ENCODE data around the gene SOBP.

The SOBP gene

GRCh38 chr6:107628878-107629277 lies 139.0 kb downstream of the SOBP start (continued):
- no peak for TF ChIP-seq ZNF565 (CRISPR knock-in tag; conservative IDR thresholded peaks at IDR 0.05; ENCODE audit: low read depth)
- TF ChIP-seq ZNF70 (CRISPR knock-in tag; IDR thresholded peaks at IDR 0.05): no peak
- no peak for TF ChIP-seq RARB (CRISPR knock-in tag; IDR thresholded peaks at IDR 0.05)
- TF ChIP-seq TCF4 (CRISPR knock-in tag; IDR thresholded peaks at IDR 0.05; ENCODE audit: borderline replicate concordance): no peak
- no peak for TF ChIP-seq ESRRG (CRISPR knock-in tag; IDR thresholded peaks at IDR 0.05)
- TF ChIP-seq ISL1 (CRISPR knock-in tag; IDR thresholded peaks at IDR 0.05): no peak
- no peak for TF ChIP-seq ARNTL (CRISPR knock-in tag; IDR thresholded peaks at IDR 0.05; ENCODE audit: borderline replicate concordance, low read depth)

GRCh38 chr6:107629548-107630129 lies 139.7 kb downstream of the SOBP start:
- ATAC-seq: no peak; the same call in 2 of the 3 replicates
- no peak for TF ChIP-seq ARNTL (CRISPR knock-in tag; IDR thresholded peaks at IDR 0.05; ENCODE audit: borderline replicate concordance, low read depth)
- TF ChIP-seq SNAI2 (CRISPR knock-in tag; IDR thresholded peaks at IDR 0.05): no peak
- no peak for TF ChIP-seq CSDC2 (CRISPR knock-in tag; IDR thresholded peaks at IDR 0.05)
- no peak for TF ChIP-seq ZFP30 (CRISPR knock-in tag; IDR thresholded peaks at IDR 0.05)
- TF ChIP-seq ZNF565 (CRISPR knock-in tag; conservative IDR thresholded peaks at IDR 0.05; ENCODE audit: low read depth): no peak
- TF ChIP-seq ISL1 (CRISPR knock-in tag; IDR thresholded peaks at IDR 0.05): 0 out of 2 replicates have a peak, but pooled peaks have one; percentile 6

GRCh38 chr6:107630348-107630977 lies 140.5 kb downstream of the SOBP start:
- TF ChIP-seq ZNF8 (CRISPR knock-in tag; IDR thresholded peaks at IDR 0.05) (no peak), PPARA (CRISPR knock-in tag; IDR thresholded peaks at IDR 0.05; ENCODE audit: borderline replicate concordance) (no peak), OSR1 (CRISPR knock-in tag; IDR thresholded peaks at IDR 0.05) (no peak), ZC3H10 (CRISPR knock-in tag; IDR thresholded peaks at IDR 0.05) (no peak), TCF4 (CRISPR knock-in tag; IDR thresholded peaks at IDR 0.05; ENCODE audit: borderline replicate concordance) (no peak), TOX (CRISPR knock-in tag; IDR thresholded peaks at IDR 0.05; ENCODE audit: borderline replicate concordance) (no peak), CSRNP3 (CRISPR knock-in tag; IDR thresholded peaks at IDR 0.05) (no peak), ISL1 (CRISPR knock-in tag; IDR thresholded peaks at IDR 0.05) (no peak), ZNF70 (CRISPR knock-in tag; IDR thresholded peaks at IDR 0.05) (no peak), CSDC2 (CRISPR knock-in tag; IDR thresholded peaks at IDR 0.05) (no peak), BACH2 (CRISPR knock-in tag; IDR thresholded peaks at IDR 0.05; ENCODE audit: borderline replicate concordance) (no peak), ARNTL (CRISPR knock-in tag; IDR thresholded peaks at IDR 0.05; ENCODE audit: borderline replicate concordance, low read depth) (no peak), ZFP30 (CRISPR knock-in tag; IDR thresholded peaks at IDR 0.05) (no peak), SNAI2 (CRISPR knock-in tag; IDR thresholded peaks at IDR 0.05) (no peak), ZFP3 (CRISPR knock-in tag; IDR thresholded peaks at IDR 0.05) (no peak), TSHZ2 (CRISPR knock-in tag; IDR thresholded peaks at IDR 0.05) (no peak), ESRRG (CRISPR knock-in tag; IDR thresholded peaks at IDR 0.05) (no peak)
- no peak for ATAC-seq

- TF ChIP-seq ZFP30 (CRISPR knock-in tag; IDR thresholded peaks at IDR 0.05) (no peak), ZNF565 (CRISPR knock-in tag; conservative IDR thresholded peaks at IDR 0.05; ENCODE audit: low read depth) (no peak), PPARA (CRISPR knock-in tag; IDR thresholded peaks at IDR 0.05; ENCODE audit: borderline replicate concordance) (no peak)
- ATAC-seq: no peak
Observed at GRCh38 chr6:107632381-107633136, 142.6 kb downstream of the SOBP start.

GRCh38 chr6:107633680-107634323 lies 143.9 kb downstream of the SOBP start:
- ATAC-seq: no peak
- TF ChIP-seq TCF4 (CRISPR knock-in tag; IDR thresholded peaks at IDR 0.05; ENCODE audit: borderline replicate concordance): no peak
- no peak for TF ChIP-seq PPARA (CRISPR knock-in tag; IDR thresholded peaks at IDR 0.05; ENCODE audit: borderline replicate concordance)
- no peak for TF ChIP-seq ZNF565 (CRISPR knock-in tag; conservative IDR thresholded peaks at IDR 0.05; ENCODE audit: low read depth)
- TF ChIP-seq CREB5 (CRISPR knock-in tag; IDR thresholded peaks at IDR 0.05; ENCODE audit: low read depth): no peak
- no peak for TF ChIP-seq RARB (CRISPR knock-in tag; IDR thresholded peaks at IDR 0.05)
- no peak for TF ChIP-seq ARNTL (CRISPR knock-in tag; IDR thresholded peaks at IDR 0.05; ENCODE audit: borderline replicate concordance, low read depth)
- no peak for TF ChIP-seq TSHZ2 (CRISPR knock-in tag; IDR thresholded peaks at IDR 0.05)
- no peak for TF ChIP-seq ZNF70 (CRISPR knock-in tag; IDR thresholded peaks at IDR 0.05)
- no peak for TF ChIP-seq ZFP3 (CRISPR knock-in tag; IDR thresholded peaks at IDR 0.05)
- TF ChIP-seq ESRRG (CRISPR knock-in tag; IDR thresholded peaks at IDR 0.05): no peak
- no peak for TF ChIP-seq OSR1 (CRISPR knock-in tag; IDR thresholded peaks at IDR 0.05)
- TF ChIP-seq BACH2 (CRISPR knock-in tag; IDR thresholded peaks at IDR 0.05; ENCODE audit: borderline replicate concordance): no peak
- no peak for TF ChIP-seq ZC3H10 (CRISPR knock-in tag; IDR thresholded peaks at IDR 0.05)

Measured in SK-N-SH treated with all-trans-retinoic acid at 6 μM for 48 hours (cell line).